HepG2 (cell line): Measurements from ENCODE around the gene VEGFB. TPM values are rescaled to one million over a fixed set of nuclear protein-coding genes. Genes with fewer than 3 reads are reported as not detected.
A peak's percentile ranks its signal among the peaks of the same experiment; 100 is the strongest.

Source experiments
- DPF2 ChIP-seq: sonication (generic); formaldehyde crosslinking; IDR thresholded peaks from 2 replicates; pipeline ENCODE4 v1.4.0; 2020; ENCODE audit warnings: mild to moderate bottlenecking, low read depth, missing genetic modification reagents, borderline replicate concordance
- ESRRA ChIP-seq: sonication (generic); formaldehyde crosslinking; IDR thresholded peaks from 2 replicates; pipeline ENCODE4 v1.5.1; 2020; ENCODE audit warnings: mild to moderate bottlenecking, low read depth, missing genetic modification reagents
- GTF3A ChIP-seq: sonication (generic); formaldehyde crosslinking; conservative IDR thresholded peaks from 2 replicates; pipeline ENCODE4 v1.4.0; 2020; ENCODE audit warnings: mild to moderate bottlenecking, missing genetic modification reagents
- HHEX ChIP-seq: IDR thresholded peaks from 2 replicates; pipeline ENCODE4 v1.6.1; 2016; ENCODE audit warnings: control low read depth
- ISX ChIP-seq: sonication (generic); formaldehyde crosslinking; conservative IDR thresholded peaks from 2 replicates; pipeline ENCODE4 v1.5.0; 2020; ENCODE audit warnings: missing genetic modification reagents
- MIER2 ChIP-seq: IDR thresholded peaks from 2 replicates; pipeline ENCODE4 v1.6.1; 2016; ENCODE audit warnings: missing biosample characterization, missing genetic modification reagents
- MYNN ChIP-seq: sonication (generic); formaldehyde crosslinking; IDR thresholded peaks from 2 replicates; pipeline ENCODE4 v1.4.0; 2020; ENCODE audit warnings: mild to moderate bottlenecking, low read depth, missing genetic modification reagents
- PRPF4 ChIP-seq: fragments of 200-400 bp; formaldehyde crosslinking; IDR thresholded peaks from 2 replicates; pipeline ENCODE4 v1.6.1; 2016; ENCODE audit warnings: low read length, low read depth; ENCODE audit not compliant: poor library complexity, severe bottlenecking
- SNAI1 ChIP-seq: sonication (generic); formaldehyde crosslinking; IDR thresholded peaks from 2 replicates; pipeline ENCODE4 v1.5.0; 2020; ENCODE audit warnings: mild to moderate bottlenecking, missing genetic modification reagents, borderline replicate concordance
- TBX3 ChIP-seq: fragments of 450-650 bp; IDR thresholded peaks from 2 replicates; pipeline ENCODE4 v1.6.1; 2017; ENCODE audit warnings: antibody characterized with exemption, mild to moderate bottlenecking, inconsistent platforms, borderline replicate concordance
- YEATS4 ChIP-seq: sonication (generic); formaldehyde crosslinking; IDR thresholded peaks from 2 replicates; pipeline ENCODE4 v1.4.0; 2020; ENCODE audit warnings: missing genetic modification reagents, borderline replicate concordance
- ZBTB21 ChIP-seq: sonication (generic); formaldehyde crosslinking; IDR thresholded peaks from 2 replicates; pipeline ENCODE4 v1.4.0; 2020; ENCODE audit warnings: missing genetic modification reagents
- ZFP90 ChIP-seq: sonication (generic); formaldehyde crosslinking; IDR thresholded peaks from 2 replicates; pipeline ENCODE4 v1.8.0; 2022; ENCODE audit warnings: missing genetic modification reagents, mild to moderate bottlenecking, inconsistent platforms, borderline replicate concordance
- ZNF180 ChIP-seq: sonication (generic); formaldehyde crosslinking; IDR thresholded peaks from 2 replicates; pipeline ENCODE4 v1.4.0; 2020; ENCODE audit warnings: low read depth, missing genetic modification reagents, borderline replicate concordance
- ZNF251 ChIP-seq: sonication (generic); formaldehyde crosslinking; IDR thresholded peaks from 2 replicates; pipeline ENCODE4 v1.9.0; 2021; ENCODE audit warnings: mild to moderate bottlenecking, missing genetic modification reagents
- ZNF563 ChIP-seq: sonication (generic); formaldehyde crosslinking; IDR thresholded peaks from 2 replicates; pipeline ENCODE4 v1.8.0; 2022; ENCODE audit warnings: mild to moderate bottlenecking, moderate library complexity, missing genetic modification reagents
- polyA plus RNA-seq, 8 experiments: library from polyadenylated mRNA; depleted of rRNA in 3 of 8; stranded (reverse) in 7 of 8; unstranded in 1 of 8; fragments of >200 nt; fragmentation: Illumina TruSeq in 4 of 8; extraction: Trizol in 4 of 8; gene quantifications; 2 replicates each; pipeline versions ENCODE4 v1.2.1 to v1.2.3, GENCODE V29; 2011 to 2016; ENCODE audit warnings: low read depth in 4 of 8, missing spikeins in 1 of 8, mixed read lengths in 1 of 8; ENCODE audit not compliant: insufficient read depth in 1 of 8
- total RNA-seq, 5 experiments: library from RNA; depleted of rRNA; stranded (reverse); fragments of >200 nt; fragmentation: Illumina TruSeq; extraction: Trizol; gene quantifications; 2 replicates each; pipeline ENCODE4 v1.2.3, GENCODE V29; 2016; ENCODE audit warnings: low read depth in 1 of 5
- TF ChIP-seq, protein P1 (sequence below): sonication (generic); formaldehyde crosslinking; IDR thresholded peaks from 2 replicates; pipeline ENCODE4 v1.5.1; 2020; ENCODE audit warnings: missing genetic modification reagents, mild to moderate bottlenecking, borderline replicate concordance
- TF ChIP-seq, protein P2 (sequence below): sonication (generic); formaldehyde crosslinking; IDR thresholded peaks from 2 replicates; pipeline ENCODE4 v1.9.0; 2022; ENCODE audit warnings: low read depth, missing genetic modification reagents
- TF ChIP-seq, protein P3 (sequence below): sonication (generic); formaldehyde crosslinking; IDR thresholded peaks from 2 replicates; pipeline ENCODE4 v1.5.1; 2020; ENCODE audit warnings: mild to moderate bottlenecking, missing genetic modification reagents, borderline replicate concordance
- TF ChIP-seq, protein P4 (sequence below): sonication (generic); formaldehyde crosslinking; IDR thresholded peaks from 2 replicates; pipeline ENCODE4 v1.4.0; 2020; ENCODE audit warnings: mild to moderate bottlenecking, missing genetic modification reagents
- TF ChIP-seq, protein P5 (sequence below): sonication (generic); formaldehyde crosslinking; conservative IDR thresholded peaks from 2 replicates; pipeline ENCODE4 v1.4.0; 2020; ENCODE audit warnings: missing genetic modification reagents
- TF ChIP-seq, protein P6 (sequence below): sonication (generic); formaldehyde crosslinking; IDR thresholded peaks from 2 replicates; pipeline ENCODE4 v1.5.0; 2020; ENCODE audit warnings: missing genetic modification reagents, mild to moderate bottlenecking, borderline replicate concordance

Gene VEGFB
- total and polyA plus RNA-seq, 2 of the 13 experiments (the other 11 are each of a cell fraction or from before 2014, with no cell fraction given): 9.0 to 11.3 TPM

DNA sequence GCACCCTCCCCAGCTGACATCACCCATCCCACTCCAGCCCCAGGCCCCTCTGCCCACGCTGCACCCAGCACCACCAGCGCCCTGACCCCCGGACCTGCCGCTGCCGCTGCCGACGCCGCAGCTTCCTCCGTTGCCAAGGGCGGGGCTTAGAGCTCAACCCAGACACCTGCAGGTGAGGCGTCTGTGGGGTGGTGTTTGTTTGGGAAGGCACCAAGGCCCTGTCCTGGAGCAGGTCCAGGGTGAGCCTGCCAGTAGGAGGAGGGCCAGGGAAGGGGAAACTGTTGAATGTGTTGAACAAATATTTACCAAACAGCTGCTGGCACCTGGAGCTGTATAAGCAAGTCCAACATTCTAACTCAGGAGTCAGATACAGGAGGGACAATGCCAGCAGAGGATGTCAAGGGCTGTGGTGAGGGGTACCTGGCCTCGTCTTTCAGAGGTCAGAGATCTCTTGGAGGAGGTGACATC, 3.1 kb downstream of the VEGFB start (continued):
- TF ChIP-seq, protein P1, sequence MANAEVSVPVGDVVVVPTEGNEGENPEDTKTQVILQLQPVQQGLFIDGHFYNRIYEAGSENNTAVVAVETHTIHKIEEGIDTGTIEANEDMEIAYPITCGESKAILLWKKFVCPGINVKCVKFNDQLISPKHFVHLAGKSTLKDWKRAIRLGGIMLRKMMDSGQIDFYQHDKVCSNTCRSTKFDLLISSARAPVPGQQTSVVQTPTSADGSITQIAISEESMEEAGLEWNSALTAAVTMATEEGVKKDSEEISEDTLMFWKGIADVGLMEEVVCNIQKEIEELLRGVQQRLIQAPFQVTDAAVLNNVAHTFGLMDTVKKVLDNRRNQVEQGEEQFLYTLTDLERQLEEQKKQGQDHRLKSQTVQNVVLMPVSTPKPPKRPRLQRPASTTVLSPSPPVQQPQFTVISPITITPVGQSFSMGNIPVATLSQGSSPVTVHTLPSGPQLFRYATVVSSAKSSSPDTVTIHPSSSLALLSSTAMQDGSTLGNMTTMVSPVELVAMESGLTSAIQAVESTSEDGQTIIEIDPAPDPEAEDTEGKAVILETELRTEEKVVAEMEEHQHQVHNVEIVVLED: peak; percentile 51; the same call in 1 of the 2 replicates
- TF ChIP-seq TBX3 (peak; percentile 83; the same call in 1 of the 2 replicates), DPF2 (no peak), ESRRA (CRISPR knock-in tag) (peak; percentile 66; the same call in 1 of the 2 replicates), PRPF4 (no peak), ZBTB21 (CRISPR knock-in tag) (no peak), HHEX (CRISPR knock-in tag) (no peak), YEATS4 (CRISPR knock-in tag) (peak; percentile 35; the same call in 1 of the 2 replicates), MYNN (CRISPR knock-in tag) (no peak), ZFP90 (CRISPR knock-in tag) (no peak), ZNF180 (CRISPR knock-in tag) (no peak), ISX (CRISPR knock-in tag) (no peak), MIER2 (CRISPR knock-in tag) (no peak; the same call in 1 of the 2 replicates), GTF3A (CRISPR knock-in tag) (no peak), SNAI1 (no peak), ZNF251 (CRISPR knock-in tag) (no peak), ZNF563 (CRISPR knock-in tag) (no peak)
- TF ChIP-seq, protein P2, sequence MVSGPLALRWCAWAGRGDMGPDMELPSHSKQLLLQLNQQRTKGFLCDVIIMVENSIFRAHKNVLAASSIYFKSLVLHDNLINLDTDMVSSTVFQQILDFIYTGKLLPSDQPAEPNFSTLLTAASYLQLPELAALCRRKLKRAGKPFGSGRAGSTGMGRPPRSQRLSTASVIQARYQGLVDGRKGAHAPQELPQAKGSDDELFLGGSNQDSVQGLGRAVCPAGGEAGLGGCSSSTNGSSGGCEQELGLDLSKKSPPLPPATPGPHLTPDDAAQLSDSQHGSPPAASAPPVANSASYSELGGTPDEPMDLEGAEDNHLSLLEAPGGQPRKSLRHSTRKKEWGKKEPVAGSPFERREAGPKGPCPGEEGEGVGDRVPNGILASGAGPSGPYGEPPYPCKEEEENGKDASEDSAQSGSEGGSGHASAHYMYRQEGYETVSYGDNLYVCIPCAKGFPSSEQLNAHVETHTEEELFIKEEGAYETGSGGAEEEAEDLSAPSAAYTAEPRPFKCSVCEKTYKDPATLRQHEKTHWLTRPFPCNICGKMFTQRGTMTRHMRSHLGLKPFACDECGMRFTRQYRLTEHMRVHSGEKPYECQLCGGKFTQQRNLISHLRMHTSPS (CRISPR knock-in tag): peak; percentile 80; the same call in 1 of the 2 replicates
- TF ChIP-seq, protein P3, sequence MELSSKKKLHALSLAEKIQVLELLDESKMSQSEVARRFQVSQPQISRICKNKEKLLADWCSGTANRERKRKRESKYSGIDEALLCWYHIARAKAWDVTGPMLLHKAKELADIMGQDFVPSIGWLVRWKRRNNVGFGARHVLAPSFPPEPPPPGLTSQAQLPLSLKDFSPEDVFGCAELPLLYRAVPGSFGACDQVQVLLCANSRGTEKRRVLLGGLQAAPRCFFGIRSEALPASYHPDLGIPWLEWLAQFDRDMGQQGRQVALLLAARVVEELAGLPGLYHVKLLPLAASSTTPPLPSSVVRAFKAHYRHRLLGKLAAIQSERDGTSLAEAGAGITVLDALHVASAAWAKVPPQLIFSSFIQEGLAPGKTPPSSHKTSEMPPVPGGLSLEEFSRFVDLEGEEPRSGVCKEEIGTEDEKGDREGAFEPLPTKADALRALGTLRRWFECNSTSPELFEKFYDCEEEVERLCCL (CRISPR knock-in tag): no peak
- TF ChIP-seq, protein P4, sequence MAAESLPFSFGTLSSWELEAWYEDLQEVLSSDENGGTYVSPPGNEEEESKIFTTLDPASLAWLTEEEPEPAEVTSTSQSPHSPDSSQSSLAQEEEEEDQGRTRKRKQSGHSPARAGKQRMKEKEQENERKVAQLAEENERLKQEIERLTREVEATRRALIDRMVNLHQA: no peak
- TF ChIP-seq, protein P5, sequence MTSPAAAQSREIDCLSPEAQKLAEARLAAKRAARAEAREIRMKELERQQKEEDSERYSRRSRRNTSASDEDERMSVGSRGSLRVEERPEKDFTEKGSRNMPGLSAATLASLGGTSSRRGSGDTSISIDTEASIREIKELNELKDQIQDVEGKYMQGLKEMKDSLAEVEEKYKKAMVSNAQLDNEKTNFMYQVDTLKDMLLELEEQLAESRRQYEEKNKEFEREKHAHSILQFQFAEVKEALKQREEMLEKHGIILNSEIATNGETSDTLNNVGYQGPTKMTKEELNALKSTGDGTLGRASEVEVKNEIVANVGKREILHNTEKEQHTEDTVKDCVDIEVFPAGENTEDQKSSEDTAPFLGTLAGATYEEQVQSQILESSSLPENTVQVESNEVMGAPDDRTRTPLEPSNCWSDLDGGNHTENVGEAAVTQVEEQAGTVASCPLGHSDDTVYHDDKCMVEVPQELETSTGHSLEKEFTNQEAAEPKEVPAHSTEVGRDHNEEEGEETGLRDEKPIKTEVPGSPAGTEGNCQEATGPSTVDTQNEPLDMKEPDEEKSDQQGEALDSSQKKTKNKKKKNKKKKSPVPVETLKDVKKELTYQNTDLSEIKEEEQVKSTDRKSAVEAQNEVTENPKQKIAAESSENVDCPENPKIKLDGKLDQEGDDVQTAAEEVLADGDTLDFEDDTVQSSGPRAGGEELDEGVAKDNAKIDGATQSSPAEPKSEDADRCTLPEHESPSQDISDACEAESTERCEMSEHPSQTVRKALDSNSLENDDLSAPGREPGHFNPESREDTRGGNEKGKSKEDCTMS (CRISPR knock-in tag): no peak
- TF ChIP-seq, protein P6, sequence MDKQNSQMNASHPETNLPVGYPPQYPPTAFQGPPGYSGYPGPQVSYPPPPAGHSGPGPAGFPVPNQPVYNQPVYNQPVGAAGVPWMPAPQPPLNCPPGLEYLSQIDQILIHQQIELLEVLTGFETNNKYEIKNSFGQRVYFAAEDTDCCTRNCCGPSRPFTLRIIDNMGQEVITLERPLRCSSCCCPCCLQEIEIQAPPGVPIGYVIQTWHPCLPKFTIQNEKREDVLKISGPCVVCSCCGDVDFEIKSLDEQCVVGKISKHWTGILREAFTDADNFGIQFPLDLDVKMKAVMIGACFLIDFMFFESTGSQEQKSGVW (CRISPR knock-in tag): no peak
